DMS153 treated with DMSO at 0.1 percent for 48 hours (cell line): ENCODE results near the gene PDE11A.

Source experiments
- DNase-seq: peaks from one replicate; lab custom pipeline; 2025; ENCODE audit not compliant: unreplicated experiment; lab: John Stamatoyannopoulos, UW

PDE11A gene

DNA sequence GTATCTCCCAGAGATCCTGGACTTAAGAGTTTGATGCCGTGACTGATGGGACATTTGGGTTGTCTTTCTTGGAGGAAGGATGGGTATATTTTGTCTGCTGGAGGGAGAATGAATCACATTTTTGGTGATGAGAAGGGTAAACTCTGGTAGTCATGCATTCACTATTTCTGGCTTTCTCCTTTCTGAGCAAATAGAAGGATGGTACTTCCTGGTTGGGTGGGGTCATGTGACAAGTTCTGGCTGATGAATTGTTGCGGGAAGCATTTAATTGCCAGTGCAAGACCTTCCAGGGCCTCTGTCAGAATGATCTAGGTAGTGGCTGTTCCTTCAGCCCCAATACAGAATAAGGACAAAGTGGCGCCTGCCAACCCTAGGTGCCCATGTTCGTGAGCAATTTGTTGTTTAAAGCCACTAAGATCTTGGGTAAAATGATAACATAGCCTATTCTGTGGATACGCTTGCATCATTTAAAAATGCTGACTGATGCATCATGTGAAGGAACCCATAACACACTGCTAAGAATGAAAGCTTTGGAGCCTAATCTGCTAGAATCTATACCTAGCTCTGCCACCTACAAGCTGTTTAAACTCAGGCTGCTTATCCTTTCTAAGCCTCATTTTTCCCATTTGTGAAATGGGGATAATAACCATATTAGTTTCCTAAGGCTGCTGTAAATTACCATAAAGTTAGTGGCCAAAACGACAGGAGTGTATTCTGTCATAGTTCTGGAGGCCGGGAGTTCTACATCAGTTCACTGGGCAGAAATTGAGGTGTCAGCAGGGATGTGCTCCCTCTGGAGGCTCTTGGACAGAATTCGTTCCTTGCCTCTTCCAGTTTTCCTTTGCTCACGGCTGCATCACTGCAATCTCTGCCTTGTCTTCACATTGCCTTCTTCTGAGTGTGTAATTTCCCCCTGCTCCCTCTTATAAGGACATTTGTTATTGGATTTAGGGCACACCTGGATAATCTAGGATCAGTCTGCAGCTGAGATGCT is 398.7 kb downstream of the PDE11A start:
- no peak for DNase-seq

- DNase-seq = no peak
These were observed 400.9 kb downstream of the PDE11A start for GRCh38 chr2:177671662-177672061.

GRCh38 chr2:177670791-177671535 is 401.6 kb downstream of the PDE11A start:
- DNase-seq = no peak

- DNase-seq = no peak
These were observed 402.8 kb downstream of the PDE11A start for GRCh38 chr2:177669625-177670330.

- no peak for DNase-seq
These were observed 403.4 kb downstream of the PDE11A start for GRCh38 chr2:177669201-177669600.

DNA sequence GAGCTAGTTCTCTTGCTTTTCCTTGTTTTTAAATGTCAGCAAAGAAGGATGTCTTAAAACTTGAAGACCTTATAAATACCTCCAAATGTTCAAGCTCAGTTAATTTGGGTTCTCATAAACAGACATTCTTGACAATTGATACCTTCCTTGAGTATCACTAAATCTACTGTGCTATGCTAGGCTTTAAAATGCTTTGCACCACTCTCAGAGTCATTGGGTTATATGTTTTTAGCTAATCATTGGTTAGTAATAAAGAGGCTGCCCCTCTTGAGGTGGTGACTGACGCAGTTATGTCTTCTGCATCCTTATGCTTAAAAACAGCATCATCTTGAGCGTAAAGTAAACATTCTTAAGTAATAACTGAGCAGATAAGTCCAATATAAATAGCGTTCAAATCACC is 404.0 kb downstream of the PDE11A start:
- DNase-seq = no peak

GRCh38 chr2:177667626-177668025 is 405.0 kb downstream of the PDE11A start:
- DNase-seq = no peak

DNA sequence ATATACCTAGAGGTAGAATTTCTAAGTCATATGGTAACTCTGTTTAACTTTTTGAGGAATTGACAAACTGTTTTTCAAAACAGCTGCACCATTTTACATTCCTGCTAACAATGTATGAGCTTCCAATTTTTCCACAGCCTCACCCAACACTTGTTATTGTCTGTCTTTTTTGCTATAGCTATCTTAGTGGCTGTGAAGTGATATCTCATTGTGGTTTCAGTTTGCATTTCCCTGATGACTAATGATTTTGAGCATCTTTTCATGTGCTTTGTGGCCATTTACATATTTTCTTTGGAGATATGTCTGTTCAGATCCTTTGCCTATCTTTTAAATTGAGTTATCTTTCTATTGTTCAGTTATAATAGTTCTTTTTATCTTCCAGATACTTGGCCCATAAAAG is 406.2 kb downstream of the PDE11A start:
- no peak for DNase-seq

DNA sequence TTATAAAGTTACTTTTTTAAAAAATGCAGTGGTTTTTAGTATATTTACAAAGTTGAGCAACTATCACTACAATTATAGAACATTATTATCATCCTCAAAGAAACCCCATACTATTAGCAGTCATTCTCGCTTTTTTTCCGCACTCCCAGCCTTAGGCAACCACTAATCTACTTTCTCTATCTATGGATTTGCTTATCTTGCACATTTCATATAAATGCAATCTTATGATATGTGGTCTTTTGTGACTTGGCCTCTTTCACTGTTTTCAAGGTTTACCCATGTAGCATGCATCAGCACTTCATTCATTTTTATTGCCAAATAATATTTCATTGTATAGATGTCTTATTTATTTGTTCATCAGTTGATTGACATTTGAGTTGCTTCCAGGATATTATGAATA is 406.6 kb downstream of the PDE11A start:
- DNase-seq = no peak

- DNase-seq = no peak
These were observed 407.2 kb downstream of the PDE11A start for GRCh38 chr2:177665328-177665727.

DNA sequence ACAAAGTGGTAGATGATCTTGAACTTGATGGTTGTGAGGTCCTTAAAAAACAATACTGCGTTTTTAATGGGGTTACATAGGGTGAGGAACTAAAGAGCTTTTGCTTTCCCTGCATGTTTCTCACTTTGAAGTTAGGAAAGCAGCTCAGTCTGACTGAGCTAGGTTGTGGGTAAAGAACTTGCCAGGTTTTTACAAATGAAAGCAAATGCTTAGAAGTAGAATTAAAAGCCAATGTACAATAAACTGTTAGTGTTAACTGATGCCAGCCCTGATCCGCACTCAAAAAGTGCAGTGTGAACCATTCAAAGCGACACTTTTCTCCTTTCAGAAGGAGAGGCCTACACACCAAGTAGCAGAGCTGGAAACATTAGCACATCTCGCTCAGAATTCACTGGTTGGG is 409.7 kb downstream of the PDE11A start:
- no peak for DNase-seq

- no peak for DNase-seq
These were observed 411.8 kb downstream of the PDE11A start for GRCh38 chr2:177660742-177661141.

GRCh38 chr2:177658309-177658708 is 414.3 kb downstream of the PDE11A start:
- no peak for DNase-seq

DNA sequence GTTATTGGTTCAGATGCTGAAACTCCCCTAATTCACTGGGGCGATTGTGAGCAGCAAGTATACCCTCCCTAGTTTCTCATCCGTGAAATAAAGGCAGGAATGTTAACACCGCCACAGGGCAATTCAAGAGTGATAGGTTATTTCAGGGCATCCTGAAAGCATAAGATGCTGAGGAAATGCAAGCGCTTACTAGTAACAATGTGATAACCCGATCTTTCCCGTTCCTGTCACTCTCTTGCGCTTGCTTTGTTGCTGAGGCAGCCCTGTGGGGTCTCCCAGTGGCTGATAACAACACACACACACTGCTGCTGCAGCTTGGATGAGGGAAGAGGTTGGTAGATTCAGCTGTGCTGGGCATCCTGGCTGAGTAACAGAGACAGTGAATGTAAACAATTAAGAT is 420.7 kb downstream of the PDE11A start:
- no peak for DNase-seq

- no peak for DNase-seq
These were observed 422.7 kb downstream of the PDE11A start for GRCh38 chr2:177649568-177650518.

DNA sequence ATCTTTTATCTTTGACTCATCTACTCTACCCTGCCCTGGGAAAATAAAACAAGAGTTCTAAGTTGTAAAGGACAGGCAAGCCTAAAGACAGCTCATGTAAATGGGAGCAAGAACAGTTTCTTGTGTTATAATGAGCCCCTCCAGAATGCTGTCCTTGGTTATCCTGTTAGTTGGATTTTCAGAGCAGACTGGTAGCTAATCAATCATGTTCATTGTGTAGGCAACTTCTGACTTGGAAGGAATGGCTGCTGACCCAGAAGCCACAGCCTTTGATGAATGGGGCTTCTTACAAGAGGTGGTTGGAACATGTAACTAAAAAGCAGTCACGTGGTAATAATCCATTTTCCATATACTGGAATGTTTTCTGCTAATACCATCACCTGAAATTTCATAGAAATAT is 425.8 kb downstream of the PDE11A start:
- no peak for DNase-seq

DNA sequence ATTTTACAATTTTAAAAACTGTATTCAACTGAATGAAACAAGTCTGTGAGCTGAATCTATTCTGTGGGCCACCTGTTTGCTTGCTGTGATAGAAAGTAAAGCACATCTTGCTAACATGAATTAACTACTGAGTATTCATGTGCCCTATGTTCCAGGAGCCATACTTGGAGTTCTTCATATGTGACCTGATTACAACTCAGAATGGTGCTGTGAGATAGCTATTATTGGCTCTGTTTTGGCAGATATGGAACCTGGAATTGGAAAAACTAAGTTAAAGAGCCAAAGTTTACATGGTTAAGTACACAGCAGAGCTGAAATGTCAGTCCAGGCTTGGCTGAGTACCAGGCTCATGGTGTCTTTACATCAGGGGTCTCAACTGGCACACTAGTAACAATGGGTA is 426.3 kb downstream of the PDE11A start:
- DNase-seq = no peak

GRCh38 chr2:177641331-177641730 is 431.2 kb downstream of the PDE11A start:
- DNase-seq = no peak

DNA sequence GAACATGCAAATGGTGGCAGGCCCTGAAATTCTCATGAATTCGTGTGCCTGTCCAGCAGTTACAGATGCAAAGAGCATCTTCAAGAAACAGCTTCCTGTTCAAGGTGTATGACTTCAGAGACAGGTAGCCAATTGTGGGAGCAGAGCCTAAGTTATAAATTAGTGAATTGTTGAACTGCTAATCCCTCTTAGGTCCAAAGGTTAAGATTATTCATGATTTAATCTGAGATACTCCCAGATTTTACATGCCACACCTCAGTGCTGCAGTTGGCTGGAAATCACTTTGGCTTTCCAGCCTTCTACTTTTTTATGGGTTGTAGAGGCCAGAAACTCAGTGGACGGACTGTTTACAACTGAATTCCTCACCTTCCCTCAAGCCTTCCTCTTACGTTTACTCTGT is 432.2 kb downstream of the PDE11A start:
- DNase-seq = no peak

DNA sequence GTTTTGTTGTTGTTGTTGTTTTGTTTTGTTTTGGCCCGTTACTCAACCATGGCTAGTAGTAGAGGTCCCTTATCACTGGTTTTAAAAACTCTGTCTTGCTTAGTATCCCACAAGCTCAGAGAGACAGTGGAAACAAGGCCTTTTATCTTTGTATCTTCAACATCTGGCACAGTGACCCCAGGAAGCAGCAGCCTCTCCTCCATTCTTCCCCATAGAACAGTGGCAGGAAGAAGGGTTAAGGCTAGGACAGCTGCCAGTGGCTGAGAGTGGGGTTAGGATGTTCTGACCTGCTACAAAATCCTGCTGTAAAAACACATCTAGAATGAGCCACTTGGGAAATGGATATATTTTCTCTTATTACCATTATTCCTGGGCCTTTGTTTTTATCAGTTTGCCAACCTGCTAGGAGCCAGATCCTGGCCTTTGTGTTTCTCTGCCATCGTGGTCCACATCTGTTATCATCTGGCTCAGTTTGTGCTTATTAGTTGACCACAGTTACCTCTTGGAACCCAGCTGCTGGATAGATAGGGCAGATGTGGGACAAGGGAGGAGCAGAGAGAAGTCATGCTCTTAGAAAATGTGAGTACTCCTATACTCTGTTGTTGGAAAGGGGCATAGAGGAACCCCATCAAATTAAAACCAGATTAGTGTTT is 433.2 kb downstream of the PDE11A start:
- DNase-seq = no peak
